ENCODE measurements around the gene ADCY7.
"Not testable (repeated sequence)": the region's sequence is repeated elsewhere in the genome, so short reads cannot be mapped to it uniquely, and the experiment has no call there.

ADCY7 gene

DNA sequence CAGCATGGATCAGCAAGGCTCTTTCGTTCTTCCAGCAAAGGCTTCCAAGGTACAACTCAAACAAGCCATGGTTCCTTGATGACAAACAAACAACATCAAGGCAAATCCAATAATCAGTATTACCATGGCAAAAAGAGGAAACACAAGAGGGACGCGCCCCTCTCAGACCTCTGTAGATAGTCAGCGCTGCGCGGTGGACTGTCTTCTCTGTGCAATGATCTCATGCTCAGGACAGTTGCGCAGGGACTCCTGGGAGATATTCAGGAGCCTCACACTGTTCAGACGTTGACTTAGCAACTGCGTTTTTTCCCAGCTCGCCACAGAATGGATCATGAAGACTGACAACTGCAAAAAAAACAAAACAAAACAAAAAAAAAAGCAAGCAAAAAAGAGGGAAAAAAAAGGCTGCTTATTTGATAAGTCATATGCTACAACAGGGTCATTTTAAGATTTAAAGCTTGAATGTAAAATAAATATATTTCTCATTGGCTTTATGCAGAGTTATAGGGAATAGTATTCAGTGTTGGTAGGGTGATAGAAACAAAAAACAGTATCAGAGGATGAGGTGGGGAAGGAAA is 37.1 kb upstream of the ADCY7 start:
- Histone ChIP-seq H3K4me3 (ENCODE audit: control insufficient read depth in 1 of 7, extremely low read depth in 1 of 7, insufficient read depth in 4 of 7, low read depth in 2 of 7, low read length in 6 of 7) (no peak overlapping the region), H3K9me3 (ENCODE audit: control extremely low read depth in 1 of 5, control insufficient read depth in 4 of 5, insufficient read depth in 2 of 5, low read depth in 1 of 5, low read length in 4 of 5) (no peaks in the 10 kb centered on the region), H3K27me3 (replicated peaks in 2 of 5; ENCODE audit: control insufficient read depth in 4 of 5, insufficient read depth in 5 of 5, low read length in 4 of 5) (no peaks in the 10 kb centered on the region), H3K4me1 (ENCODE audit: control extremely low read depth in 1 of 4, control insufficient read depth in 4 of 4, insufficient read depth in 4 of 4, low read length in 3 of 4) (no peaks in the 10 kb centered on the region), H3K27ac (ENCODE audit: insufficient read depth in 1 of 2, low read depth in 1 of 2, low read length in 2 of 2, poor library complexity in 1 of 2, severe bottlenecking in 2 of 2) (no peak overlapping the region), H3K36me3 (ENCODE audit: control insufficient read depth in 4 of 4, insufficient read depth in 4 of 4, low read length in 3 of 4) (peaks cover 15 to 38% (median 31%) of the 10 kb centered on the region in 4 experiments)
- CTCF ChIA-PET = interaction anchor here (1.0 to 1.4 kb wide), 2 partner anchors 17 to 20 kb away, joined by 3 to 4 read pairs; no protein-coding TSS in a partner anchor
- POLR2A ChIA-PET = no interaction called here
- peak in 1 of 3 donors; percentile 9 for DNase-seq
- WGBS (ENCODE audit: insufficient coverage) = 98% methylated on average over 7 of the region's 10 CpGs

DNA sequence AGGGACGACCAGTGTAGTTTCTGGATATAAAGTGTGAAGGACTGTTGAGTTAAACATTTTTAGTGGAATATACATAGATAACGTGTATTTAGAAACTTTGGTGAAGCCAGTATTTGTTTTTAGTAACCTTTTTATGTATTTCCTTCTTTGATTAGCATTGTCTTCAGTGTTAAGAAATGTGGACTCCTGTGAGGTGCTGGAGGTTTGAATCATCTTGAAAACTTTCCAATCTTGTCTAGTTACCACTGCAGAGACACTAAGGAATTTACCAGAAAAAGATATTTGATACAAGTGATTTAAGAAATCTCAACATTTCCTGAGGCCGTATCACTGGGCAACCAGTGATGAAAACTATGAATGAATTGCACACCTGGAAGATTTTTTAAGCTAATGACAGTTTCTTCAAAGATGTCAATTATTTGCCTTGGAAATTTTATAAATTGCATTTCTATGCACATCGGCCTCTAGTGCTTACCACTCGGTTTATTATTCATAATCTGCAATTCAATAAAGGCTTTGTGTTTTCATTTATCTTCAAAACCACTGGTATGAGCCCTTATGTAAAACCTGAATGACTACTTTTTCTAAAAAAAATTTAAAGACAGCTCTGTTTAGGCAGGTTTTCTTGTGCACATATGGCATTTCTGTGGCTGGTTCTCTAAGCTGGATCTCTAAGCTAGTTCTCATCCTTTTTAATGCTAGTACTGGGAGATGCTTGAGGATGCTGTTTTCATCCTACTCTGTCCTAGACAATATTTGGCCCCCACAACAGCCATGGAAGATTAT is 31.4 kb upstream of the ADCY7 start:
- no peak for DNase-seq
- Histone ChIP-seq H3K27ac (ENCODE audit: insufficient read depth in 1 of 2, low read depth in 1 of 2, low read length in 2 of 2, poor library complexity in 1 of 2, severe bottlenecking in 2 of 2) (no peak overlapping the region), H3K27me3 (replicated peaks in 2 of 5; ENCODE audit: control insufficient read depth in 4 of 5, insufficient read depth in 5 of 5, low read length in 4 of 5) (no peaks in the 10 kb centered on the region), H3K4me1 (ENCODE audit: control extremely low read depth in 1 of 4, control insufficient read depth in 4 of 4, insufficient read depth in 4 of 4, low read length in 3 of 4) (no peaks in the 10 kb centered on the region), H3K4me3 (ENCODE audit: control insufficient read depth in 1 of 7, extremely low read depth in 1 of 7, insufficient read depth in 4 of 7, low read depth in 2 of 7, low read length in 6 of 7) (no peak overlapping the region), H3K9me3 (ENCODE audit: control extremely low read depth in 1 of 5, control insufficient read depth in 4 of 5, insufficient read depth in 2 of 5, low read depth in 1 of 5, low read length in 4 of 5) (no peaks in the 10 kb centered on the region), H3K36me3 (ENCODE audit: control insufficient read depth in 4 of 4, insufficient read depth in 4 of 4, low read length in 3 of 4) (peaks cover 0 to under 1% (median 0%) of the 10 kb centered on the region in 4 experiments)
- ChIA-PET CTCF (interaction anchor here (1.4 to 2.6 kb wide), 5 partner anchors 10 to 430 kb away, joined by 3 to 6 read pairs (median 5); no protein-coding TSS in a partner anchor), POLR2A (no interaction called here)
- 100% methylated on average over 1 of the region's 5 CpGs for WGBS (ENCODE audit: insufficient coverage)

DNA sequence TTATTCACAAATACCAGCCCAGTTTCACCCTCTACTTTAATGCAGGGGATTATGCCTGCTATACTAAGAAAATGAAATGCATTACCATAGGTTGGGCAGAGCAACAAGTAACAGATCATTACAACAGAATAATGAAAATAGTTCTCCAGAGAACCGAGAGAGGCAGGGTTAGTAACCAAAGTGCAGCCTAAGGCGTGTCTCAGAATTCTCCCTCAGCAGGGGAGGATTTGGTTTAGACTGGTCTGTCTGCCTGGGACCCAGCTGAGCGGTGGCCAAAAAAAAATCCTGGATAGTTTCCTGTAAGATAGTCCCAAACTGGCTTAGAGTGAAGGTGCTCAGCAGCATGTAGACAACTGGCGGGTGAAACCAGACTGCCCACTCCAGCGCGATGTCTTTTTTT is 30.8 kb upstream of the ADCY7 start:
- Histone ChIP-seq H3K36me3 (ENCODE audit: control insufficient read depth in 4 of 4, insufficient read depth in 4 of 4, low read length in 3 of 4) (no peaks in the 10 kb centered on the region), H3K9me3 (ENCODE audit: control extremely low read depth in 1 of 5, control insufficient read depth in 4 of 5, insufficient read depth in 2 of 5, low read depth in 1 of 5, low read length in 4 of 5) (no peaks in the 10 kb centered on the region), H3K27me3 (replicated peaks in 2 of 5; ENCODE audit: control insufficient read depth in 4 of 5, insufficient read depth in 5 of 5, low read length in 4 of 5) (no peaks in the 10 kb centered on the region), H3K27ac (ENCODE audit: insufficient read depth in 1 of 2, low read depth in 1 of 2, low read length in 2 of 2, poor library complexity in 1 of 2, severe bottlenecking in 2 of 2) (no peak overlapping the region), H3K4me3 (ENCODE audit: control insufficient read depth in 1 of 7, extremely low read depth in 1 of 7, insufficient read depth in 4 of 7, low read depth in 2 of 7, low read length in 6 of 7) (no peak overlapping the region), H3K4me1 (ENCODE audit: control extremely low read depth in 1 of 4, control insufficient read depth in 4 of 4, insufficient read depth in 4 of 4, low read length in 3 of 4) (no peaks in the 10 kb centered on the region)
- no peak for DNase-seq
- 98% methylated on average over 6 of the region's 6 CpGs for WGBS (ENCODE audit: insufficient coverage)
- ChIA-PET POLR2A (no interaction called here), CTCF (interaction anchor here (1.4 to 2.6 kb wide), 3 partner anchors 9 to 392 kb away, joined by 3 to 5 read pairs (median 5); no protein-coding TSS in a partner anchor)

DNA sequence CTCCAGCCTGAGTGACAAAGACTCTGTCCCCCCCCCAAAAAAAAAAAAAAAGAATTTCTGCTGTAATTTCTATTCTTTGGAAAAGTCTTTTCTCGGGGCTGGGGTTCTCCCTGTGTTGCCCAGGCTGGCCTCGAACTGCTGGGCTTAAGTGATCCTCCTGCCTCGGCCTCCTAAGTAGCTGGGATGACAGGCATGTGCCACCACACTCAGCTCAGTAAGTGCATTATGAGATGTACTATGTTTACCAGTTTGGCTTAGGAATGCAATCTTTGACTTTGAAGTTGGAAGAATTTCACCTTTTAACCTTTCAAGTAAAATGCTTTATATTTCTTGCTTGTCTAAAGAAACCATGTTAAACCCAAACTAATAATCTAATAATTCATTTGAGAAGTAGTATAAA is 28.0 kb upstream of the ADCY7 start:
- no peak overlapping the region for H3K4me3 ChIP-seq (ENCODE audit: control insufficient read depth in 1 of 7, extremely low read depth in 1 of 7, insufficient read depth in 4 of 7, low read depth in 2 of 7, low read length in 6 of 7)
- H3K4me1 ChIP-seq (ENCODE audit: control extremely low read depth in 1 of 4, control insufficient read depth in 4 of 4, insufficient read depth in 4 of 4, low read length in 3 of 4) = peaks cover 0 to 5% (median 0%) of the 10 kb centered on the region in 4 experiments
- H3K36me3 ChIP-seq (ENCODE audit: control insufficient read depth in 4 of 4, insufficient read depth in 4 of 4, low read length in 3 of 4) = no peaks in the 10 kb centered on the region
- 100% methylated on average over 2 of the region's 3 CpGs for WGBS (ENCODE audit: insufficient coverage)
- H3K27ac ChIP-seq (ENCODE audit: insufficient read depth in 1 of 2, low read depth in 1 of 2, low read length in 2 of 2, poor library complexity in 1 of 2, severe bottlenecking in 2 of 2) = no peak overlapping the region
- no peaks in the 10 kb centered on the region for H3K27me3 ChIP-seq (replicated peaks in 2 of 5; ENCODE audit: control insufficient read depth in 4 of 5, insufficient read depth in 5 of 5, low read length in 4 of 5)
- CTCF ChIA-PET = interaction anchor here (0.6 kb wide), 1 partner anchor 604 kb away, joined by 4 read pairs; no protein-coding TSS in a partner anchor
- no peaks in the 10 kb centered on the region for H3K9me3 ChIP-seq (ENCODE audit: control extremely low read depth in 1 of 5, control insufficient read depth in 4 of 5, insufficient read depth in 2 of 5, low read depth in 1 of 5, low read length in 4 of 5)
- DNase-seq = no peak
- POLR2A ChIA-PET = interaction anchor here (0.6 kb wide), 1 partner anchor 294 kb away, joined by 3 read pairs; no protein-coding TSS in a partner anchor

DNA sequence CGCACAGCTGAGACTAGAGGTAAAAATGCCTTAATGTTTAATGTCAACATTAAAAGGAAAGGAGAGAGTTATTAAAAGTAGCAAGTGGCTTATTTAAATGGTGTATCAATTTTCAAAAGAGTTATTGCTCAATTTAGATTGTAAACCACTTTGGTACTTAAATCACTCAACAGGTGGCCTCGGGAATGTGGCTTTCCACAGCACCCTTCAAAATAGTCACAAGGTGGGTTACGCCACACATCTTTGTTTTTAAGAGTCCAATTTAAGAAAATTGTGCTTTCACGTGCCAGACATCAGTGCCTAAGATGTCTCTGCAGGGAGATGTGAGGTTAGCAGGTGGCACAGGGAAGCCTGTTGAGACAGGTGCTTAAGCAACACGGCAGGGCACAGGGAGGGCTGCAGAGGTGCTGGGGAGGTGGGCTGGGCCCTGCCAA is 27.5 kb upstream of the ADCY7 start:
- ChIA-PET POLR2A (no interaction called here), CTCF (interaction anchor here (0.6 to 3.2 kb wide), 3 partner anchors 28 to 604 kb away, joined by 3 to 18 read pairs (median 4); no protein-coding TSS in a partner anchor)
- Histone ChIP-seq H3K4me1 (ENCODE audit: control extremely low read depth in 1 of 4, control insufficient read depth in 4 of 4, insufficient read depth in 4 of 4, low read length in 3 of 4) (peaks cover 0 to 5% (median 0%) of the 10 kb centered on the region in 4 experiments), H3K36me3 (ENCODE audit: control insufficient read depth in 4 of 4, insufficient read depth in 4 of 4, low read length in 3 of 4) (no peaks in the 10 kb centered on the region), H3K27ac (ENCODE audit: insufficient read depth in 1 of 2, low read depth in 1 of 2, low read length in 2 of 2, poor library complexity in 1 of 2, severe bottlenecking in 2 of 2) (no peak overlapping the region), H3K9me3 (ENCODE audit: control extremely low read depth in 1 of 5, control insufficient read depth in 4 of 5, insufficient read depth in 2 of 5, low read depth in 1 of 5, low read length in 4 of 5) (no peaks in the 10 kb centered on the region), H3K4me3 (ENCODE audit: control insufficient read depth in 1 of 7, extremely low read depth in 1 of 7, insufficient read depth in 4 of 7, low read depth in 2 of 7, low read length in 6 of 7) (no peak overlapping the region), H3K27me3 (replicated peaks in 2 of 5; ENCODE audit: control insufficient read depth in 4 of 5, insufficient read depth in 5 of 5, low read length in 4 of 5) (no peaks in the 10 kb centered on the region)
- WGBS (ENCODE audit: insufficient coverage) = 93% methylated on average over 5 of the region's 5 CpGs
- DNase-seq = no peak

DNA sequence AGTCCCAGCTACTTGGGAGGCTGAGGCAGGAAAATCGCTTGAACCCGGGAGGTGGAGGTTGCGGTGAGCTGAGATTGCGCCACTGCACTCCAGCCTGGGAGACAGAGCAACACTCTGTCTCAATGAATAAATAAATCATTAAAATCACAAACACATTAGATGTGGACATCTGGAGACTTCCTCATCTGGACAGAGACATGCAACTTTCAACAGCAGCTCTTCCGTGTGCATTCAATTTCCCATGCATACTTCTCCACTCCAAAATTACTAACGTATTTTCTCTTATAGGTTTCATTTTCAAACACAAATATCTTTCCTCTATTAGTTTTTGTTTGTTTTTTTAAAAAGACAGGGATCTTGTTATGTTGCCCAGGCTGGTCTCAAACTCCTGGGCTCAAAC is 23.3 kb upstream of the ADCY7 start:
- H3K27me3 ChIP-seq (replicated peaks in 2 of 5; ENCODE audit: control insufficient read depth in 4 of 5, insufficient read depth in 5 of 5, low read length in 4 of 5); H3K9me3 ChIP-seq (ENCODE audit: control extremely low read depth in 1 of 5, control insufficient read depth in 4 of 5, insufficient read depth in 2 of 5, low read depth in 1 of 5, low read length in 4 of 5); H3K27ac ChIP-seq (ENCODE audit: insufficient read depth in 1 of 2, low read depth in 1 of 2, low read length in 2 of 2, poor library complexity in 1 of 2, severe bottlenecking in 2 of 2); DNase-seq; H3K36me3 ChIP-seq (ENCODE audit: control insufficient read depth in 4 of 4, insufficient read depth in 4 of 4, low read length in 3 of 4); H3K4me3 ChIP-seq (ENCODE audit: control insufficient read depth in 1 of 7, extremely low read depth in 1 of 7, insufficient read depth in 4 of 7, low read depth in 2 of 7, low read length in 6 of 7); POLR2A ChIA-PET: not testable (repeated sequence)
- peaks cover 0 to 29% (median 19%) of the 10 kb centered on the region in 4 experiments for H3K4me1 ChIP-seq (ENCODE audit: control extremely low read depth in 1 of 4, control insufficient read depth in 4 of 4, insufficient read depth in 4 of 4, low read length in 3 of 4)
- 96% methylated on average over 5 of the region's 6 CpGs for WGBS (ENCODE audit: insufficient coverage)
- CTCF ChIA-PET = interaction anchor here (1.0 to 1.8 kb wide), 7 partner anchors 13 to 113 kb away, joined by 3 to 6 read pairs (median 4); no protein-coding TSS in a partner anchor

DNA sequence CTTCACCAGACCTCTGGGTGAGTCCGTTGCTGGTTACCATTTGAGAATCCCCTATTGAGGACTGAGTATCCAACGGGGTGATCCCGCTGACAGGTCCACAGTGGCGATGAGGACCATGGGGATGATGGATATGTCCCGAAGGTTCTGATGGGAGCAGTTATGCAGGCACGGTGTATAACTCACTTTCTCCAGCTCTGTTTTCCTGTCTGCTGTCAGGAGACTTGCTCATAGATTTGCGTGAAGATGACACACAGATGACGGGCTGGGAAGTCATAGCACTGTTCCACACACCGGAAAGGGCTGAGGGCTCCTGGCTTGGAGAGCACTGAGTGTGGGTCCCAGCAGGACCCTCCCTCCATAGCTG is 22.2 kb upstream of the ADCY7 start:
- Histone ChIP-seq H3K9me3 (ENCODE audit: control extremely low read depth in 1 of 5, control insufficient read depth in 4 of 5, insufficient read depth in 2 of 5, low read depth in 1 of 5, low read length in 4 of 5) (no peaks in the 10 kb centered on the region), H3K27ac (ENCODE audit: insufficient read depth in 1 of 2, low read depth in 1 of 2, low read length in 2 of 2, poor library complexity in 1 of 2, severe bottlenecking in 2 of 2) (no peak overlapping the region), H3K4me1 (ENCODE audit: control extremely low read depth in 1 of 4, control insufficient read depth in 4 of 4, insufficient read depth in 4 of 4, low read length in 3 of 4) (peaks cover 0 to 39% (median 21%) of the 10 kb centered on the region in 4 experiments), H3K36me3 (ENCODE audit: control insufficient read depth in 4 of 4, insufficient read depth in 4 of 4, low read length in 3 of 4) (peaks cover 0 to 3% (median 0%) of the 10 kb centered on the region in 4 experiments), H3K27me3 (replicated peaks in 2 of 5; ENCODE audit: control insufficient read depth in 4 of 5, insufficient read depth in 5 of 5, low read length in 4 of 5) (no peaks in the 10 kb centered on the region), H3K4me3 (ENCODE audit: control insufficient read depth in 1 of 7, extremely low read depth in 1 of 7, insufficient read depth in 4 of 7, low read depth in 2 of 7, low read length in 6 of 7) (no peak overlapping the region)
- CTCF ChIA-PET = interaction anchor here (0.7 to 1.9 kb wide), 8 partner anchors 9 to 83 kb away, joined by 3 to 4 read pairs (median 3); no protein-coding TSS in a partner anchor
- WGBS (ENCODE audit: insufficient coverage) = 95% methylated on average over 9 of the region's 9 CpGs
- DNase-seq = no peak
- POLR2A ChIA-PET = interaction anchor here (0.6 kb wide), 1 partner anchor 500 kb away, joined by 3 read pairs; no protein-coding TSS in a partner anchor

Measured in common myeloid progenitor, CD34-positive (primary cell).